GM12874 (cell line): ENCODE measurements around the gene FAM107B.

Experiments used
- TF ChIP-seq, protein P1 (sequence below): IDR thresholded peaks from 2 replicates; pipeline ENCODE4 v1.5.1; 2011; ENCODE audit warnings: low read depth, mild to moderate bottlenecking, control low read depth, low read length, moderate library complexity; ENCODE audit not compliant: insufficient read depth

FAM107B gene

DNA sequence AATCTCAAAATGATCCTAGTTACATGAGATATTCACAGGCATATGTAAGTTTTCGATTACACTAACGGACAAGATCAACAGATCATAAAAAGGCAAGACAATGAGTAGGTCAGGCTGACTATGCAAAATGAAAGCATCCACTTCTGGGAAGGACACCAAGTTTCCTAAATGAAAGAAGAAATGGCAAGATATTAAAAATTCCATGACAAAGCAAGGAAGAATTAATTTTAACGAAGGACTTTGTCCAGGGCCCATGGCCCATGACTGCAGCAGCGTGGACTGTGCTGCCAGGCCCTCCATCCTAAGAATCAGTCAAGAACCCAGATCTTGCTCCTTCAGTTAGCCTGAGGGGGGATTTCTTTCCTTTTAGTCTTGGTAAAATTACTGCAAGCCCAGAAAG, 261.6 kb downstream of the FAM107B start:
- TF ChIP-seq, protein P1, sequence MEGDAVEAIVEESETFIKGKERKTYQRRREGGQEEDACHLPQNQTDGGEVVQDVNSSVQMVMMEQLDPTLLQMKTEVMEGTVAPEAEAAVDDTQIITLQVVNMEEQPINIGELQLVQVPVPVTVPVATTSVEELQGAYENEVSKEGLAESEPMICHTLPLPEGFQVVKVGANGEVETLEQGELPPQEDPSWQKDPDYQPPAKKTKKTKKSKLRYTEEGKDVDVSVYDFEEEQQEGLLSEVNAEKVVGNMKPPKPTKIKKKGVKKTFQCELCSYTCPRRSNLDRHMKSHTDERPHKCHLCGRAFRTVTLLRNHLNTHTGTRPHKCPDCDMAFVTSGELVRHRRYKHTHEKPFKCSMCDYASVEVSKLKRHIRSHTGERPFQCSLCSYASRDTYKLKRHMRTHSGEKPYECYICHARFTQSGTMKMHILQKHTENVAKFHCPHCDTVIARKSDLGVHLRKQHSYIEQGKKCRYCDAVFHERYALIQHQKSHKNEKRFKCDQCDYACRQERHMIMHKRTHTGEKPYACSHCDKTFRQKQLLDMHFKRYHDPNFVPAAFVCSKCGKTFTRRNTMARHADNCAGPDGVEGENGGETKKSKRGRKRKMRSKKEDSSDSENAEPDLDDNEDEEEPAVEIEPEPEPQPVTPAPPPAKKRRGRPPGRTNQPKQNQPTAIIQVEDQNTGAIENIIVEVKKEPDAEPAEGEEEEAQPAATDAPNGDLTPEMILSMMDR: no peak

DNA sequence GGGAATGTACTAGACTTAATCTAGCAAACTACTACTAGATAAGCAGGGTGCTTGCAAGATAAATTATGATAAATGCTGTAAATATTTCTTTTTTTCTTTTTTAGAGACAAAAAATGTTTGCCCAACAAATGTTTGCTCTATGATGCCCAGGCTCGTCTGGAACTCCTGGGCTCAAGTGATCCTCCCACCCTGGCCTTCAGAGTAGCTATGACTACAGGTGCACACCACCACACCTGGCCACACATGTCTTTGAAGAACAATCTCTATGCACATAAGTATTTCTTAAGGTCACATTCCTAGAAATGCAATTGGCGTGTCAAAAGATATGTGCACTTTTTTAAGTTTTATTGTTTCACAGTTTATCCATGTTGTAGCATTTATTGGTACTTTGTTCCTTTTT, 264.4 kb downstream of the FAM107B start:
- TF ChIP-seq, protein P1: no peak

DNA sequence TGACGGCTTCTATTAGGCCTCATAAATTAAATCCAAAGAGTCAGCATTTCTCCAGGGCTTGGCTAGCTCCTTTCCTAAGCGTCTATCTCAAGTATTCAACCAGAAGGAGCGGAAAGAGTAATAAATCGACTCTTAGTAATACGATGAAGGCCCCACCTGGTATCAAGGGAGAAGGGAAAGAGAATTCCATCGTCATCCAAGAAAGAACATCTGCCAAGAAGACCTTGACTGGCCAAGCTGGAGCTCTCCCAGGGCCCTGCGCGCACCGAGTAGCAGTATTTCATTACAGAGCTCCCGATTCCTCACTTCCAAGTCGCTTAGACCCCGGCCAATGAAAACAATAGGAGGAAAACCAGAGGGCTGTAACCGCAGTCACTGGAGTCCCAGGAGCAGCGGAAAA, 266.0 kb downstream of the FAM107B start:
- TF ChIP-seq, protein P1: no peak

DNA sequence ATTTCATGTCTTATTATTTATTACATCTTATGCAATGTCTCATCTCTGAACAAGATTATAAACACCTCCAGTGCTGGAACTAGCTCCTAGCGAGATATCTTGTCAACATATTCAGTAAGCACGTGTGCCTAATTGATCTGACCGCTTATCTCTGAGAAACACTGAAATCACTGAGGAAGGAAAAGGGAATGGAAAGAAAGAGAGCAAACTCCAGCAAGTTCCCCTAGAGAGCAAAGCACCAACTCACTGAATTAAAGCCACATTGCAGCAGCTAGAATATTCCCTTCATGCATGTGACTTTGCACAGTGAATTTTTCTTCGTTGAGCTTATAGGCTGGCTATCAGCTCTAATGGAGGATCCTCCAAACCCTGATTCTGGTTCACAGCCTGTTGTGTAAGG, 266.9 kb downstream of the FAM107B start:
- TF ChIP-seq, protein P1: no peak

DNA sequence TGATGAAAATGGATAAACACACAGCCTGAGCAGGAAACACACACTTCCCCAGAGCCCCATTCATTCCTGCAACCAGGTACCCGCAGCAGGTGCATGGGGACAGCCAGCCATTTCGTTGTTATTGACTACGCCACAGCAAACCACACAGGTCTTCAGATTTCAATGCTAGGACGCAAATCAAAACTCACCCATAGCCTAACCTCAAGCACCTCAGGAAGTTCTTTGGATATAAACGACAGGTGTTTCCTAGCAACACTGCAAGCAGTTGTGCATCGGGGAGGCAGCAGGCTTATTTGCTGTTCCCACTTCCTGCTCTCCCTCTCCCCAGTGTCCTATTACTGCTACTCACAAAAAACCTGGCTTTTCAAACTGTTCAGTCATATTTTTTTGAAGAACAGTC, 267.5 kb downstream of the FAM107B start:
- TF ChIP-seq, protein P1: no peak

DNA sequence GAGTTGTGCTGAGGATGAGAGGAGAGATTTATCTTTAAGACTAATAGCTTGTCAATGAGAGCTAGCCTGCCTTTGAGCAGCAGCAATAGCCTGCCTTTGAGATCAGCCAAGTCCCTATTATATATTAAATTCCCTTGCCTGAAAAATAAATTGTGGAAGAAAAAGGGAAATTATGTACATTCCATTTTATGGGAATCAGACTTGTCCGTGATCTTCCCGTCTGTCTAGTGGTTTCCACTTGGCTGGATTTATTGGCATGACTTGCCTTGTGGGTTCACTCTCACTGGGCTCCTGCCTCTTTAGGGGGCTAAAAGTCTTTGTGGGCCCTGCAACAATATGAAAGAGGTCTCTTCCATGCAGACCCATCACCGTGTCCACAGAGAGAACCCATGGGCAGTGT, 272.3 kb downstream of the FAM107B start:
- TF ChIP-seq, protein P1: no peak

DNA sequence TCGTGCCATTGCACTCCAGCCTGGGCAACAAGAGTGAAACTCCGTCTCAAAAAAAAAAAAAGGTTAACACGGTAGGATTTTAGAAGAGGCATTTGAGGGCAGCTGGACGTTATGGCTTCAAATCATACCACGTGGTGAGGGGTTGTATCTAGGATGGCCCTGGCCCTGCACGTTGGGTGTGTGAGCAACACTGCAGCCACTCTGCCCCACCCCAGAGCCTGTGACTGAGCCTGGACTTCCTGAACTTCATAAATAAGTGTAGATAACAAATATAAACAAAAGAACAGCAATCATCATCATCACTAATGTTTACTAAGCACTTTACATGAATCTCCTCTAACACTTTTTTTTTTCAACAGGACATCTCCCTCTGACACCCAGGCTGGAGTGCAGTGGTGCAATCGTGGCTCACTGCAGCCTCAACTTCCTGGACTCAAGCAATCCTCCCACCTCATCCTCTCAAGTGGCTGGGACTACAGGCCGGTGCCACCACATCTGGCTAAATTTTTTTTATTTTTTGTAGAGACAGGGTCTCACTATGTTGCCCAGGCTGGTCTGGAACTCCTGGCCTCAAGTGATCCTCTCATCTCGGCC, 274.4 kb downstream of the FAM107B start:
- TF ChIP-seq, protein P1: no peak
